DOHH2 (cell line): ENCODE data around the gene CENPS.

ENCODE experiments used
- CTCF ChIP-seq: fragments of 200-600 bp; sonication (generic); IDR thresholded peaks from one replicate; pipeline ENCODE4 v1.5.1; 2014; ENCODE audit warnings: antibody characterized with exemption, mild to moderate bottlenecking, low read depth, low read length; ENCODE audit not compliant: poor library complexity, severe bottlenecking
- EZH2phosphoT487 ChIP-seq: fragments of 200-600 bp; sonication (generic); IDR thresholded peaks from 2 replicates; pipeline ENCODE4 v1.6.1; 2017; ENCODE audit warnings: borderline replicate concordance, mild to moderate bottlenecking, antibody characterized with exemption, low read length, moderate library complexity, mixed read lengths

- TF ChIP-seq CTCF (no peak), EZH2phosphoT487 (no peak)
Observed at GRCh38 chr1:10456661-10457060, 26.4 kb downstream of the CENPS start.
